Activated CD8-positive, alpha-beta memory T cell treated with anti-CD3 and anti-CD28 coated beads for 4 hours (primary cell): ENCODE results near the gene MRPS31.
"Not testable (repeated sequence)": the region's sequence is repeated elsewhere in the genome, so short reads cannot be mapped to it uniquely, and the experiment has no call there.

Source experiments
- DNase-seq, 2 donors: peaks; one replicate each; pipeline ENCODE4 v3.0.0-alpha.2; 2020; ENCODE audit warnings: low read depth in 2 of 2

MRPS31 gene

GRCh38 chr13:40758811-40759210 lies 12.2 kb downstream of the MRPS31 start:
- no peak for DNase-seq

- no peak for DNase-seq
These were observed 14.9 kb downstream of the MRPS31 start for GRCh38 chr13:40756042-40756441.

DNA sequence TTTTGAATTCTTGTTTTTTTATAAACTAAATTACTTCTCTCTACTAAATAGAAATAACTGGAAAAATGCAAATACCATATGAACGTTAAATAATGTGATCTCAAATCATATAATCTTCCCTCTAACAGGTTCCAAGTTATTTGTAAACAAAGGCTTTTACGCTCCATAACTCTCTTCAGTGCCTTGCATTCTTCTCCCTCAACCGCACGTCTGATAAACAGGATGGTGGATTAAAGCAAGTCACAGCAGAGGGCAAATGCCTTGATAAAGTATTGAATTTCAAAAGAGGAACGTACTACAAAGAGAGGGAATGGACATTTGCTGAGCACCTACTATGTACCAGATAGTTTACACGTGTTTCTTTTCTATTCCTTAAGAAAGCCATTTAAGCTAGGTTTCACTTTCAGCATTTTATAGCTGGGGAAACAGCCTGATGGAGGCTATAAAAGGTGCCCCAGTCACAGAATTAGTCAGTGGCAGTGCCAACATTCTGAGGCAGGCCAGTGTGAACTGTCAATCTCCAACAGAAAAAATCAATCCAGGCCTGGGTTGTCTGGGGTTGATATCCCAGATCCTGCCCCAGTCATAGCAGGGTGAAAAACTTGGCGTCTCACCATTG lies 15.8 kb downstream of the MRPS31 start:
- DNase-seq = no peak

DNA sequence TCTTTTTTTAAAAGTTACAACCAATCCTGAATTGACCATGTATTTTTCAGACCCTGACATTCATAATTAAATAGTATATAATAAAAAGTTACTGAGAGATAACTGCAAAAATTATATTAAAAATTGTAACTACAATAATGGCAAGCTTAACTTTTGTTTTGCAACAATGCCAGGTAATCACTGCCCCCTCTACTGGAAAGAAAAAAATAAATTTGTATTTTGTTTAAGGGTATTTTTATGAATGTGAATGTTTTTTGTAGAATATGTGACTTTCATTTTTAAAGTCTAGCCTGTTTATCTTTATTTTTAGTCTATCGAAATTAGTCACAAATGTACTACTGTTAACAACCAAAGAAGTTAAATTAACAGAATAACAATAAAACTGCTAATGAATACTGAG lies 21.7 kb downstream of the MRPS31 start:
- no peak for DNase-seq

- not testable (repeated sequence) for DNase-seq
These were observed 35.8 kb downstream of the MRPS31 start for GRCh38 chr13:40735232-40735548.

DNA sequence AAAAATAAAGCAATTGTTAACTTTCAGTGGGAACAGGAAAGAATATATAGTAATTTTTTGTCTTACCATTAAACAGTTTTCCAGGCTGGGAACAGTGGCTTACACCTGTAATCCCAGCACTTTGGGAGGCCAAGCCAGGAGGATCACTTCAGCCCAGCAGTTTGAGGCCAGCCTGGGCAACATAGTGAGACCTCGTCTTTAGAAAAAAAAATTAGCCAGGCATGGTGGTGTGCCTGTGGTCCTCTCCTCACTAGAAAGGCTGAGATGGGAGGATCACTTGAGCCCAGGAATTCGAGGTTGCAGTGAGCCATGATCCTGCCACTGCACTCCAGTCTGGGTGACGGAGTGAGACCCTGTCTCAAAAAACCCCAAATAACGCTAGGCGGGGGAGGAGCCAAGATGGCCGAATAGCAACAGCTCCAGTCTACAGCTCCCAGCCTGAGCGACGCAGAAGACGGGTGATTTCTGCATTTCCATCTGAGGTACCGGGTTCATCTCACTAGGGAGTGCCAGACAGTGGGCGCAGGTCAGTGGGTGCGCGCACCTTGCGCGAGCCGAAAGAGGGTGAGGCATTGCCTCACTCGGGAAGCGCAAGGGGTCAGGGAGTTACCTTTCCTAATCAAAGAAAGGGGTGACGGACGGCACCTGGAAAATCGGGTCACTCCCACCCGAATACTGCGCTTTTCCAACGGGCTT lies 36.3 kb downstream of the MRPS31 start:
- not testable (repeated sequence) for DNase-seq

DNA sequence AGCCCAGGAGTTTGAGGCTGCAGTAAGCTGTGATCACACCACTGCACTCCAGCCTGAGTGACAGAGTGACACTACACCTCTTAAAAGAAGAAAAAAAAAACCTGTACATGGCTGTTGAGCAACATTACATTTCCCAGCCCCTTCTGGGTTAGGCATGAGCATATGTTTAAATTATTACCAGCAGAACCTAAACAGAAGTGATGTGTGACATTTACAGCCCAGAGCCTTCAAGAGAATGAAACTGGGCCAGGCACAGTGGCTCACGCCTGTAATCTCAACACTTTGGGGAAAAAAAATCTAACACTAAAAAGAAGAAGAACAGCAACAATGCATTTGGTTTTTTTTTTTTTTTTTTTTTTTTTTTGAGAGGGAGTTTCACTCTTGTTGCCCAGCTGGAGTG lies 38.3 kb downstream of the MRPS31 start:
- no peak for DNase-seq

- DNase-seq = no peak
These were observed 42.4 kb downstream of the MRPS31 start for GRCh38 chr13:40728595-40728994.

- not testable (repeated sequence) for DNase-seq
These were observed 56.6 kb downstream of the MRPS31 start for GRCh38 chr13:40714433-40714832.

- DNase-seq = no peak
These were observed 64.6 kb downstream of the MRPS31 start for GRCh38 chr13:40706439-40706838.

GRCh38 chr13:40697711-40698110 lies 73.3 kb downstream of the MRPS31 start:
- DNase-seq = no peak

- no peak for DNase-seq
These were observed 76.6 kb downstream of the MRPS31 start for GRCh38 chr13:40694426-40694825.

DNA sequence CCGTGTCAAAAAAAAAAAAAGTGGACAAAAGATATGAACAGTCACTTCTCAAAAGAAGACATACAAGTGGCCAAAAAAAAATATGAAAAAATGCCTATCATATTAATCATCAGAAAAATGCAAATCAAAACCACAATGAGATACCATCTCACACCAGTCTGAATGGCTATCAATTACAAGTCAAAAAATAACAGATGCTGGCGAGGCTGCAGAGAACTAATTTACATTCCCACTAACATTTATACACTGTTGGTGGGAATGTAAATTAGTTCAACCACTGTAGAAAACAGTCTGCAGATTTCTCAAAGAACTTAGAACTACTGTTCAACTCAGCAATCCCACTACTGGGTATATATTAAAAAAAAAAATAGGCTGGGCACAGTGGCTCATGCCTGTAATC lies 78.0 kb downstream of the MRPS31 start:
- no peak for DNase-seq

- DNase-seq = no peak
These were observed 82.2 kb downstream of the MRPS31 start for GRCh38 chr13:40688781-40689180.

DNA sequence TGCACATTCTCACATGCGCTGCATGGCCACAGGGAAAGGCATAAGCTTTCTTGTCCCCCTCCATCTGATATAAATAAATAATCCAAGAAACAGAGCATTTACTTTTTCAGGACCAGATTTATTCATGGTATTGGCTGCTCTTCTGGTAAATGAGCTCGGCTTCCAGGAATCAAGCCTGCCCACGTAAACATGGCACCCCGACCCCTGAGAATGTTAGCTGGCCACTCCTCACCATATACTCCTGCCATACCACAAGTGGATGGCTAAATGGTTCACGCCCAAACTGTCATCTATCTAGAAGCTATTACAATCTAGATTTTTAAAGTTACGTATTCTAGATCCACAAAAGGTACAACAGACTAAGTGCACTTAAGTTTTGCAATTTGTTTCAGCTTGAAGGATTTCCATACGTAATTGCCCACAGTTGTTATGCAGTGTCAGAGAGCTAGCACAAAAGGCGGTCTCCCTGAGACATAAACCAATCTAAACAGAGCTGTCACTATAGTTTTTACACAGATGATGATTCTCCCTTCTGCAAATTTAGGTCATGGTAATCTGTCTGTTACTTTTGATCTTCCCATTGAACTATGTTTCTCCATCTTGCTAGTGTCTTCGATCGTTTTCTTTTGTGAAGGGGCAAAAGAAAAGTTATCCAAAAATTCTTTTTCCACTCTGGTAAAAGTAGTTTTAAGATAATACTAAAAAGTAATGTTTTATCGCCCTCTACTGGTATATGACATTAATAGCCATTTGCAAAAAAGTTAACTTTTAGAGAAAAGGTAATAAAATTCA lies 88.3 kb downstream of the MRPS31 start:
- no peak for DNase-seq

GRCh38 chr13:40681341-40682146 lies 89.4 kb downstream of the MRPS31 start:
- no peak for DNase-seq

GRCh38 chr13:40680659-40681323 lies 90.2 kb downstream of the MRPS31 start:
- DNase-seq = no peak

DNA sequence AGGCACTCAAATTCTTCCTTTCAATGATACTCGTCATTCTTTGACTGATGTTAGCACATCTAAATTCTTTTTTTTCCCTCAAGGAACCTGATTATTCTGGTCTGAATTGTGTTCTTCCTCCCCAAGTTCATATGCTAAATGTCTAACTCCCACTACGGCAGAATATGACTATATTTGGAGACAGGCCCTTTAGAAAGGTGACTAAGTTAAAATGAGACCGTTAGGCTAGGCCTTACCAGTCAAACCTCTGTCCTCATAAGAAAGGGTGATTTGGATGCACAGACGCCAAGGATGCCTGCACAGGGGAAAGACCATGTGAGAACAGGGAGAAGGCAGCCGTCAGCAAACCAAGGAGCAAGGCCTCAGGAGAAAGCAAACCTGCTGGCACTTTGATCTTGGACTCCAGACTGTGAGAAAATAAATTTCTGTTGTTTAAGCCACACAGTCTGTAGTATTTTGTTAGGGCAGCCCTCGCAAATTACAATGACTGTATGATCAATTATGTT lies 91.5 kb downstream of the MRPS31 start:
- DNase-seq = no peak
